HepG2 (cell line): Measurements from ENCODE around the gene POC1A. TPM values are rescaled to one million over a fixed set of nuclear protein-coding genes. Genes with fewer than 3 reads are reported as not detected.

ENCODE experiments used
- BRCA1 ChIP-seq: sonication (generic); formaldehyde crosslinking; IDR thresholded peaks from 2 replicates; pipeline ENCODE4 v1.4.0; 2020; ENCODE audit warnings: missing genetic modification reagents
- HDAC2 ChIP-seq: sonication (generic); formaldehyde crosslinking; IDR thresholded peaks from 2 replicates; pipeline ENCODE4 v1.4.0; 2020; ENCODE audit warnings: missing genetic modification reagents
- MBNL3 ChIP-seq: fragments of 250-450 bp; sonication (Bioruptor Pico); conservative IDR thresholded peaks from 2 replicates; pipeline ENCODE4 v1.8.0; 2022; ENCODE audit warnings: mild to moderate bottlenecking, inconsistent platforms
- NCOA1 ChIP-seq: sonication (generic); formaldehyde crosslinking; IDR thresholded peaks from 2 replicates; pipeline ENCODE4 v1.9.0; 2021; ENCODE audit warnings: missing genetic modification reagents
- NFE2L2 ChIP-seq: fragments of 150-350 bp; IDR thresholded peaks from 2 replicates; pipeline ENCODE4 v1.6.1; 2014; ENCODE audit warnings: low read length
- XRCC5 ChIP-seq: fragments of 200-400 bp; formaldehyde crosslinking; optimal IDR thresholded peaks from 2 replicates; pipeline ENCODE3; 2017; ENCODE audit warnings: mild to moderate bottlenecking, low read length
- ZNF143 ChIP-seq: sonication (generic); formaldehyde crosslinking; IDR thresholded peaks from 2 replicates; pipeline ENCODE4 v1.4.0; 2020; ENCODE audit warnings: missing genetic modification reagents
- polyA plus RNA-seq, 8 experiments: library from polyadenylated mRNA; depleted of rRNA in 3 of 8; stranded (reverse) in 7 of 8; unstranded in 1 of 8; fragments of >200 nt; fragmentation: Illumina TruSeq in 4 of 8; extraction: Trizol in 4 of 8; gene quantifications; 2 replicates each; pipeline versions ENCODE4 v1.2.1 to v1.2.3, GENCODE V29; 2011 to 2016; ENCODE audit warnings: low read depth in 4 of 8, missing spikeins in 1 of 8, mixed read lengths in 1 of 8; ENCODE audit not compliant: insufficient read depth in 1 of 8
- total RNA-seq, 5 experiments: library from RNA; depleted of rRNA; stranded (reverse); fragments of >200 nt; fragmentation: Illumina TruSeq; extraction: Trizol; gene quantifications; 2 replicates each; pipeline ENCODE4 v1.2.3, GENCODE V29; 2016; ENCODE audit warnings: low read depth in 1 of 5
- TF ChIP-seq, protein P1 (sequence below): sonication (generic); formaldehyde crosslinking; conservative IDR thresholded peaks from 2 replicates; pipeline ENCODE4 v1.8.0; 2022; ENCODE audit warnings: mild to moderate bottlenecking, moderate library complexity, missing genetic modification reagents
- TF ChIP-seq, protein P2 (sequence below): sonication (generic); formaldehyde crosslinking; conservative IDR thresholded peaks from 2 replicates; pipeline ENCODE4 v1.8.0; 2022; ENCODE audit warnings: missing genetic modification reagents
- TF ChIP-seq, protein P3 (sequence below): conservative IDR thresholded peaks from 2 replicates; pipeline ENCODE4 v1.6.1; 2018; ENCODE audit warnings: missing genetic modification reagents
- TF ChIP-seq, protein P4 (sequence below): fragments of 450-650 bp; IDR thresholded peaks from 2 replicates; pipeline ENCODE4 v1.6.1; 2016
- TF ChIP-seq, protein P5 (sequence below): sonication (generic); formaldehyde crosslinking; IDR thresholded peaks from 2 replicates; pipeline ENCODE4 v1.4.0; 2020; ENCODE audit warnings: missing genetic modification reagents
- TF ChIP-seq, protein P6 (sequence below): sonication (generic); formaldehyde crosslinking; IDR thresholded peaks from 2 replicates; pipeline ENCODE4 v1.4.0; 2020; ENCODE audit warnings: mild to moderate bottlenecking, missing genetic modification reagents

Gene POC1A
- total and polyA plus RNA-seq, 2 of the 13 experiments (the other 11 are each of a cell fraction or from before 2014, with no cell fraction given), result 14.6 to 20.0 TPM

DNA sequence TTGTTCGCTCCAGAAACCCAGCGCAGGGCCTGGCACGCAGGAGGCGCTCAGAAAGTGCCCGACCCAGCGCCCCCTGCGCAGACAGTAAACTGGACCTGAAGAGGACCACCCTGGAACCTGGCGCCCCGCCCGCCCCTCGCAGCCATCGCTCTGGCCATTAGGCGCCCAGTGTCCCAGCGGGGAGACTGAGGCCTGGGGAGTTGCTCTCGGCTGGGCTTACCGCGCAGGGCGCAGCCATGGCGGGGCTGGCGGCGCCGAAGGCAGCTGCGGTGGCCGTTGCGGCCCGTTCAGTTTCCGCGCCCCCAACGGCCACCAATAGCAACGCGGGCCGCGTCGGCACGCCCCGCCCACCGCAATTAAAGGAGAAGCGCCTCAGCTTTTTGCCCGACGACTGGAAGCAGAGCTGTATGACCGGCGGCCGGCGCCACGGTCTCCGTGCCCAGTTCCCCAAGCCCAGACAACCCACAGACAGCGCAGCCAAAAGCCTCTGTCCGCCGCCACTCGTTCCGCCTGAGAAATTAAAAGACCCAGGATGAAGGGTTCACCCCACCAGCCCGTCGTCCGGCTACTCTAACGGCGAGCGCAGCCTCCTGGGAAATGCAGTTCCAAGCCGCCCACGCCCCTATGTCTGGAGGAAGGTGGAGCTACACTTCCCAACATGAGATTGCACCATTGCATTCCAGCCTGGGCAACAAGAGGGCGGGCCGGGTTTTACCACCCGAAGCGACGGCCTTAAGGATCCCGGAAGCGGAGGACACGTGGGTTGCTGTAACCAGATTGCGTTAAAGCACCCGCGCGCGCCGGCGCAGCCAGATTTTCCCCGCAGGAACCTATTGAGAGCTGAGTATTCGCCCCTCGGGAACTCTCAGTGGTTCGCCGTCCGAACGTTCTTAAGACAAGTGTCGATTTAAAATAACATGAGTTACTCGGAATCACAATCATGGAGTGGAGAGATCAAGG is at the start of gene POC1A (continued):
- peak; percentile 93 for TF ChIP-seq ZNF143 (CRISPR knock-in tag)
- peak; percentile 52 for TF ChIP-seq XRCC5
- TF ChIP-seq, protein P1, sequence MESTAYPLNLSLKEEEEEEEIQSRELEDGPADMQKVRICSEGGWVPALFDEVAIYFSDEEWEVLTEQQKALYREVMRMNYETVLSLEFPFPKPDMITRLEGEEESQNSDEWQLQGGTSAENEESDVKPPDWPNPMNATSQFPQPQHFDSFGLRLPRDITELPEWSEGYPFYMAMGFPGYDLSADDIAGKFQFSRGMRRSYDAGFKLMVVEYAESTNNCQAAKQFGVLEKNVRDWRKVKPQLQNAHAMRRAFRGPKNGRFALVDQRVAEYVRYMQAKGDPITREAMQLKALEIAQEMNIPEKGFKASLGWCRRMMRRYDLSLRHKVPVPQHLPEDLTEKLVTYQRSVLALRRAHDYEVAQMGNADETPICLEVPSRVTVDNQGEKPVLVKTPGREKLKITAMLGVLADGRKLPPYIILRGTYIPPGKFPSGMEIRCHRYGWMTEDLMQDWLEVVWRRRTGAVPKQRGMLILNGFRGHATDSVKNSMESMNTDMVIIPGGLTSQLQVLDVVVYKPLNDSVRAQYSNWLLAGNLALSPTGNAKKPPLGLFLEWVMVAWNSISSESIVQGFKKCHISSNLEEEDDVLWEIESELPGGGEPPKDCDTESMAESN (CRISPR knock-in tag), result peak; percentile 62
- TF ChIP-seq, protein P2, sequence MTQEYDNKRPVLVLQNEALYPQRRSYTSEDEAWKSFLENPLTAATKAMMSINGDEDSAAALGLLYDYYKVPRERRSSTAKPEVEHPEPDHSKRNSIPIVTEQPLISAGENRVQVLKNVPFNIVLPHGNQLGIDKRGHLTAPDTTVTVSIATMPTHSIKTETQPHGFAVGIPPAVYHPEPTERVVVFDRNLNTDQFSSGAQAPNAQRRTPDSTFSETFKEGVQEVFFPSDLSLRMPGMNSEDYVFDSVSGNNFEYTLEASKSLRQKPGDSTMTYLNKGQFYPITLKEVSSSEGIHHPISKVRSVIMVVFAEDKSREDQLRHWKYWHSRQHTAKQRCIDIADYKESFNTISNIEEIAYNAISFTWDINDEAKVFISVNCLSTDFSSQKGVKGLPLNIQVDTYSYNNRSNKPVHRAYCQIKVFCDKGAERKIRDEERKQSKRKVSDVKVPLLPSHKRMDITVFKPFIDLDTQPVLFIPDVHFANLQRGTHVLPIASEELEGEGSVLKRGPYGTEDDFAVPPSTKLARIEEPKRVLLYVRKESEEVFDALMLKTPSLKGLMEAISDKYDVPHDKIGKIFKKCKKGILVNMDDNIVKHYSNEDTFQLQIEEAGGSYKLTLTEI (CRISPR knock-in tag), result no peak
- TF ChIP-seq, protein P3, sequence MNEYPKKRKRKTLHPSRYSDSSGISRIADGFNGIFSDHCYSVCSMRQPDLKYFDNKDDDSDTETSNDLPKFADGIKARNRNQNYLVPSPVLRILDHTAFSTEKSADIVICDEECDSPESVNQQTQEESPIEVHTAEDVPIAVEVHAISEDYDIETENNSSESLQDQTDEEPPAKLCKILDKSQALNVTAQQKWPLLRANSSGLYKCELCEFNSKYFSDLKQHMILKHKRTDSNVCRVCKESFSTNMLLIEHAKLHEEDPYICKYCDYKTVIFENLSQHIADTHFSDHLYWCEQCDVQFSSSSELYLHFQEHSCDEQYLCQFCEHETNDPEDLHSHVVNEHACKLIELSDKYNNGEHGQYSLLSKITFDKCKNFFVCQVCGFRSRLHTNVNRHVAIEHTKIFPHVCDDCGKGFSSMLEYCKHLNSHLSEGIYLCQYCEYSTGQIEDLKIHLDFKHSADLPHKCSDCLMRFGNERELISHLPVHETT (CRISPR knock-in tag), result no peak
- TF ChIP-seq NFE2L2, result no peak
- TF ChIP-seq, protein P4, sequence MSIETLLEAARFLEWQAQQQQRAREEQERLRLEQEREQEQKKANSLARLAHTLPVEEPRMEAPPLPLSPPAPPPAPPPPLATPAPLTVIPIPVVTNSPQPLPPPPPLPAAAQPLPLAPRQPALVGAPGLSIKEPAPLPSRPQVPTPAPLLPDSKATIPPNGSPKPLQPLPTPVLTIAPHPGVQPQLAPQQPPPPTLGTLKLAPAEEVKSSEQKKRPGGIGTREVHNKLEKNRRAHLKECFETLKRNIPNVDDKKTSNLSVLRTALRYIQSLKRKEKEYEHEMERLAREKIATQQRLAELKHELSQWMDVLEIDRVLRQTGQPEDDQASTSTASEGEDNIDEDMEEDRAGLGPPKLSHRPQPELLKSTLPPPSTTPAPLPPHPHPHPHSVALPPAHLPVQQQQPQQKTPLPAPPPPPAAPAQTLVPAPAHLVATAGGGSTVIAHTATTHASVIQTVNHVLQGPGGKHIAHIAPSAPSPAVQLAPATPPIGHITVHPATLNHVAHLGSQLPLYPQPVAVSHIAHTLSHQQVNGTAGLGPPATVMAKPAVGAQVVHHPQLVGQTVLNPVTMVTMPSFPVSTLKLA, result peak; percentile 77
- TF ChIP-seq, protein P5, sequence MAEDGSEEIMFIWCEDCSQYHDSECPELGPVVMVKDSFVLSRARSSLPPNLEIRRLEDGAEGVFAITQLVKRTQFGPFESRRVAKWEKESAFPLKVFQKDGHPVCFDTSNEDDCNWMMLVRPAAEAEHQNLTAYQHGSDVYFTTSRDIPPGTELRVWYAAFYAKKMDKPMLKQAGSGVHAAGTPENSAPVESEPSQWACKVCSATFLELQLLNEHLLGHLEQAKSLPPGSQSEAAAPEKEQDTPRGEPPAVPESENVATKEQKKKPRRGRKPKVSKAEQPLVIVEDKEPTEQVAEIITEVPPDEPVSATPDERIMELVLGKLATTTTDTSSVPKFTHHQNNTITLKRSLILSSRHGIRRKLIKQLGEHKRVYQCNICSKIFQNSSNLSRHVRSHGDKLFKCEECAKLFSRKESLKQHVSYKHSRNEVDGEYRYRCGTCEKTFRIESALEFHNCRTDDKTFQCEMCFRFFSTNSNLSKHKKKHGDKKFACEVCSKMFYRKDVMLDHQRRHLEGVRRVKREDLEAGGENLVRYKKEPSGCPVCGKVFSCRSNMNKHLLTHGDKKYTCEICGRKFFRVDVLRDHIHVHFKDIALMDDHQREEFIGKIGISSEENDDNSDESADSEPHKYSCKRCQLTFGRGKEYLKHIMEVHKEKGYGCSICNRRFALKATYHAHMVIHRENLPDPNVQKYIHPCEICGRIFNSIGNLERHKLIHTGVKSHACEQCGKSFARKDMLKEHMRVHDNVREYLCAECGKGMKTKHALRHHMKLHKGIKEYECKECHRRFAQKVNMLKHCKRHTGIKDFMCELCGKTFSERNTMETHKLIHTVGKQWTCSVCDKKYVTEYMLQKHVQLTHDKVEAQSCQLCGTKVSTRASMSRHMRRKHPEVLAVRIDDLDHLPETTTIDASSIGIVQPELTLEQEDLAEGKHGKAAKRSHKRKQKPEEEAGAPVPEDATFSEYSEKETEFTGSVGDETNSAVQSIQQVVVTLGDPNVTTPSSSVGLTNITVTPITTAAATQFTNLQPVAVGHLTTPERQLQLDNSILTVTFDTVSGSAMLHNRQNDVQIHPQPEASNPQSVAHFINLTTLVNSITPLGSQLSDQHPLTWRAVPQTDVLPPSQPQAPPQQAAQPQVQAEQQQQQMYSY, result peak; percentile 79
- no peak for TF ChIP-seq NCOA1
- TF ChIP-seq, protein P6, sequence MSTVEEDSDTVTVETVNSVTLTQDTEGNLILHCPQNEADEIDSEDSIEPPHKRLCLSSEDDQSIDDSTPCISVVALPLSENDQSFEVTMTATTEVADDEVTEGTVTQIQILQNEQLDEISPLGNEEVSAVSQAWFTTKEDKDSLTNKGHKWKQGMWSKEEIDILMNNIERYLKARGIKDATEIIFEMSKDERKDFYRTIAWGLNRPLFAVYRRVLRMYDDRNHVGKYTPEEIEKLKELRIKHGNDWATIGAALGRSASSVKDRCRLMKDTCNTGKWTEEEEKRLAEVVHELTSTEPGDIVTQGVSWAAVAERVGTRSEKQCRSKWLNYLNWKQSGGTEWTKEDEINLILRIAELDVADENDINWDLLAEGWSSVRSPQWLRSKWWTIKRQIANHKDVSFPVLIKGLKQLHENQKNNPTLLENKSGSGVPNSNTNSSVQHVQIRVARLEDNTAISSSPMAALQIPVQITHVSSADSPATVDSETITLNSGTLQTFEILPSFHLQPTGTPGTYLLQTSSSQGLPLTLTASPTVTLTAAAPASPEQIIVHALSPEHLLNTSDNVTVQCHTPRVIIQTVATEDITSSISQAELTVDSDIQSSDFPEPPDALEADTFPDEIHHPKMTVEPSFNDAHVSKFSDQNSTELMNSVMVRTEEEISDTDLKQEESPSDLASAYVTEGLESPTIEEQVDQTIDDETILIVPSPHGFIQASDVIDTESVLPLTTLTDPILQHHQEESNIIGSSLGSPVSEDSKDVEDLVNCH, result no peak
- TF ChIP-seq HDAC2 (CRISPR knock-in tag), result no peak; the same call in 1 of the 2 replicates
- TF ChIP-seq BRCA1 (CRISPR knock-in tag), result no peak
- no peak for TF ChIP-seq MBNL3
